GM10266 (cell line): ENCODE measurements around the gene PHACTR3.
"Not testable (repeated sequence)": the region's sequence is repeated elsewhere in the genome, so short reads cannot be mapped to it uniquely, and the experiment has no call there.

Source experiments
- DNase-seq: peaks from one replicate; pipeline ENCODE4 v3.0.0; 2012; ENCODE audit errors: extremely low spot score
- TF ChIP-seq, protein P1 (sequence below): IDR thresholded peaks from 2 replicates; pipeline ENCODE4 v1.5.1; 2012; ENCODE audit warnings: mild to moderate bottlenecking, low read depth; ENCODE audit not compliant: control insufficient read depth, insufficient read depth; ENCODE audit errors: missing control alignments

PHACTR3 gene

DNA sequence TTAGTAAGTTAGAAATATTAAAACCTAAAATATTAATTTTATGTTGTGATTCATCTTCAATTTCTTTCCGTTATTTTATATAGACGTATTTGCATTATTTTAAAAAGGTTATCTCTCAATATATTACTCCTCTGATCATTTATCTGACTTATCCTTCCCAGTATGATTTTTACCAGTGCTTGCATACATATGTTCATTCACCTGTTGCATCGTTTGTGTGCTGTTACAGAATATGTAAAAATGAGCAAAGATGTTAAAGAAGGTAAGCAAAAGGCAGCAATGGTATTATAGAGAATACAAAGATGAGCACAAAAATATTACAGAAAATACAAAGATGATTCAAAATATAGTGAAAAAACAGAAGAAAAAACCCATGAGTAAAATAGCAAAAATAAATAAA is 280.2 kb downstream of the PHACTR3 start:
- no peak for DNase-seq
- TF ChIP-seq, protein P1, sequence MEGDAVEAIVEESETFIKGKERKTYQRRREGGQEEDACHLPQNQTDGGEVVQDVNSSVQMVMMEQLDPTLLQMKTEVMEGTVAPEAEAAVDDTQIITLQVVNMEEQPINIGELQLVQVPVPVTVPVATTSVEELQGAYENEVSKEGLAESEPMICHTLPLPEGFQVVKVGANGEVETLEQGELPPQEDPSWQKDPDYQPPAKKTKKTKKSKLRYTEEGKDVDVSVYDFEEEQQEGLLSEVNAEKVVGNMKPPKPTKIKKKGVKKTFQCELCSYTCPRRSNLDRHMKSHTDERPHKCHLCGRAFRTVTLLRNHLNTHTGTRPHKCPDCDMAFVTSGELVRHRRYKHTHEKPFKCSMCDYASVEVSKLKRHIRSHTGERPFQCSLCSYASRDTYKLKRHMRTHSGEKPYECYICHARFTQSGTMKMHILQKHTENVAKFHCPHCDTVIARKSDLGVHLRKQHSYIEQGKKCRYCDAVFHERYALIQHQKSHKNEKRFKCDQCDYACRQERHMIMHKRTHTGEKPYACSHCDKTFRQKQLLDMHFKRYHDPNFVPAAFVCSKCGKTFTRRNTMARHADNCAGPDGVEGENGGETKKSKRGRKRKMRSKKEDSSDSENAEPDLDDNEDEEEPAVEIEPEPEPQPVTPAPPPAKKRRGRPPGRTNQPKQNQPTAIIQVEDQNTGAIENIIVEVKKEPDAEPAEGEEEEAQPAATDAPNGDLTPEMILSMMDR: no peak

DNA sequence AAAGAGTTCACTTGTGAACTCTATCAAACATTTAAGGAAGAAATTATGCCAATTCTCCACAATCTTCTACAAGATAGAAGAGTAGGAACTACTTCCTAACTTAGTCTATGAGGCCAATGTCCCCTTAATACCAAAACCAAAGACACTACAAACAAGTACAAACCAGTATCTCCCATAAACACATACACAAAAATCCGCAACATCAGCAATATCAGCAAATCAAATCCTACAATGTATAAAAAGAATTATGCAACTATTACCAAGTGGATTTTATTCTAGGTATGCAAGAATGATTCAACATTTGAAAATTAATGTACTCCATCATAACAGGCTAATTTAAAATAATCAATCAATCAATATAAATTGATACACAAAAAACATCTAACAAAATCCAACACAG is 283.7 kb downstream of the PHACTR3 start:
- TF ChIP-seq, protein P1: no peak
- DNase-seq: no peak

DNA sequence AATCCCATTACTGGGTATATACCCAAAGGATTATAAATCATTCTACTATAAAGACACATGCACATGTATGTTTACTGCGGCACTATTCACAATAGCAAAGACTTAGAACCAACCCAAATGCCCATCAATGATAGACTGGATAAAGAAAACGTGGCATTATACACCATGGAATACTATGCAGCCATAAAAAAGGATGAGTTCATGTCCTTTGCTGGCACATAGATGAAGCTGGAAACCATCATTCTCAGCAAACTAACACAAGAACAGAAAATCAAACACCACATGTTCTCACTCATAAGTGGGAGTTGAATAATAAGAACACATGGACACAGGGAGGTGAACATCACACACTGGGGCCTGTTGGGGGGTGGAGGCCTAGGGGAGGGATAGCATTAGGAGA is 285.7 kb downstream of the PHACTR3 start:
- DNase-seq: not testable (repeated sequence)

DNA sequence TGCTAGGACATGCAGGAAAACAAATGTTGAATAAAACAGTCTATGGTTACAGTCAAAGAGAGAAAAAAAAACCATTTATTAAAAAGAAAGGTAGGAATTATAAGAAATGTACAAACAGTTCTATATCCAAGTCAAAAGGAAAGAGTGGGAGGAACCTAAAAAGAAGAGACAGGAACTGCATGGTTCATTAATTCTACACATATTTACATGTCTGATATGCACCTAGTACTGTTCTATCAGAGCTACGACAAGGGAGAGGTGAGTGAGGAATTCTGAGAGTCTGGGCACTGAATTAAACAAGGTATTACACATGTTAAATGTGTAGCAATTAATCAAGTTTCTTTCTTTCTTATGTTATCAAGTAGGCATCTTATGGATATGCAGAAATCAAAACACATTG is 287.2 kb downstream of the PHACTR3 start:
- no peak for DNase-seq

DNA sequence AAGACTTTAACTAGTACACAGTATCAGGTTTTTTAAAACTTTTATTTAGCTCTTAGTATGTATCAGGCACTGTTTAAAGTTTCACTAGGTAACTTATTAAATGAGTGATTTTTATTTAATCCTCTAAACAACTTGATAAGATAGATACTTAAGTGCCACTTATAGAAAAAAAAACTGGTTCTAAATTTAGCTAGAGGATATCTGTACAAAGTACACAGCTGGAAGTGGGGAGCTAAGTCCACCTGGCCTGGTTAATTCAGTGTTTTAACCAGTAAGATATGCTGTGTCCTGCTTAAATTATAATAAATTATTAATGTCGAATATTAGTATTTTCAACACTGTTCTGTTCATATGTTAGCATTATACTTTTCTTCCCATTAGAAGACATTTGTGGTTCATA is 291.6 kb downstream of the PHACTR3 start:
- TF ChIP-seq, protein P1: no peak
- DNase-seq: no peak

More for the DNA sequence above, 287.2 kb downstream of the PHACTR3 start:
- TF ChIP-seq, protein P1: no peak
